Mammary epithelial cell (primary cell): ENCODE data around the gene GPR137B.

Experiments
- EZH2 ChIP-seq: IDR thresholded peaks from 2 replicates; pipeline ENCODE4 v1.6.1; 2012; ENCODE audit warnings: low read length, inconsistent platforms, borderline replicate concordance
- TF ChIP-seq, protein P1 (sequence below), 2 donors: IDR thresholded peaks in 1 of 2; conservative IDR thresholded peaks in 1 of 2; 2 replicates each; pipeline ENCODE4 v1.5.1; 2011 to 2012; ENCODE audit warnings: inconsistent platforms in 2 of 2, low read length in 2 of 2, mild to moderate bottlenecking in 2 of 2, control low read depth in 1 of 2, low read depth in 1 of 2; ENCODE audit not compliant: insufficient read depth in 1 of 2; ENCODE audit errors: extremely low read depth in 1 of 2

DNA sequence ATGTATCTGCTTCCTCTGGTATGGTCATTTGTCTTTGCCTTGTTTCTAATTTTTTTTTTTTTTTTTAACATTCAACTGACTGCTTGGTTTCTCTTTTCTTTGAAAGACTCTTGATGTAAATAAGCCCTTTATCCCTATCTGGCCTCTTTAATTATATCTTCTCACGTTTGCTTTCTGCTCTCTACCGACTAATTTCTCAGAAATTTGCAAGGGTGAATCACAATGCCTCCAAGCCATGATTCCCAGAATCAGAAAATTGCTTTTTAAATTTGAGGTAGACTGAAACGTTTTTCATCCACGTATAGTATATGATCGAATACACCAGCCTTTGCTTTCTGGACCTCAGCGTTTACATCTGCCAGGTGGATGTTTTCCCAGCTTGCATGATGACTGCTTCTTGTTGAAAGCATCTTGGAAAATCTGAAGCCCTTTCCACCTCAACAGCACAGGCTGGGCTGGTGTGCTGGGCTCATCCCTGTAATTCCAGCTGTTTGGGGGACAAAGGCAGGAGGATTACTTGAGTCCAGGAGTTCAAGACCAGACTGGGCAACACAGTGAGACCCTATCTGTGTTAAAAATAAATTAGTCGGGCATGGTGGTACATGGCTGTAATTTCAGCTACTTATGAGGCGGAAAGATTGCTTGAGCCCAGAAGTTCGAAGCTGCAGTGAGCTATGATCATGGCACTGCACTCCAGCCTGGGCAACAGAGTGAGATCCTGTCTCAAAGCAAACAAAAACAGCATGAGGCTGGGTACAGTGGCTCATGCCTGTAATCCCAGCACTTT, 35.0 kb upstream of the GPR137B start:
- no peak for TF ChIP-seq EZH2
- TF ChIP-seq, protein P1, sequence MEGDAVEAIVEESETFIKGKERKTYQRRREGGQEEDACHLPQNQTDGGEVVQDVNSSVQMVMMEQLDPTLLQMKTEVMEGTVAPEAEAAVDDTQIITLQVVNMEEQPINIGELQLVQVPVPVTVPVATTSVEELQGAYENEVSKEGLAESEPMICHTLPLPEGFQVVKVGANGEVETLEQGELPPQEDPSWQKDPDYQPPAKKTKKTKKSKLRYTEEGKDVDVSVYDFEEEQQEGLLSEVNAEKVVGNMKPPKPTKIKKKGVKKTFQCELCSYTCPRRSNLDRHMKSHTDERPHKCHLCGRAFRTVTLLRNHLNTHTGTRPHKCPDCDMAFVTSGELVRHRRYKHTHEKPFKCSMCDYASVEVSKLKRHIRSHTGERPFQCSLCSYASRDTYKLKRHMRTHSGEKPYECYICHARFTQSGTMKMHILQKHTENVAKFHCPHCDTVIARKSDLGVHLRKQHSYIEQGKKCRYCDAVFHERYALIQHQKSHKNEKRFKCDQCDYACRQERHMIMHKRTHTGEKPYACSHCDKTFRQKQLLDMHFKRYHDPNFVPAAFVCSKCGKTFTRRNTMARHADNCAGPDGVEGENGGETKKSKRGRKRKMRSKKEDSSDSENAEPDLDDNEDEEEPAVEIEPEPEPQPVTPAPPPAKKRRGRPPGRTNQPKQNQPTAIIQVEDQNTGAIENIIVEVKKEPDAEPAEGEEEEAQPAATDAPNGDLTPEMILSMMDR (conservative IDR thresholded peaks at IDR 0.05 in 1 of 2, IDR thresholded peaks at IDR 0.05 in 1 of 2; ENCODE audit: extremely low read depth in 1 of 2, insufficient read depth in 1 of 2, low read depth in 1 of 2, low read length in 2 of 2), result no peak
